ENCODE data around the gene MYO10.

MYO10 gene

DNA sequence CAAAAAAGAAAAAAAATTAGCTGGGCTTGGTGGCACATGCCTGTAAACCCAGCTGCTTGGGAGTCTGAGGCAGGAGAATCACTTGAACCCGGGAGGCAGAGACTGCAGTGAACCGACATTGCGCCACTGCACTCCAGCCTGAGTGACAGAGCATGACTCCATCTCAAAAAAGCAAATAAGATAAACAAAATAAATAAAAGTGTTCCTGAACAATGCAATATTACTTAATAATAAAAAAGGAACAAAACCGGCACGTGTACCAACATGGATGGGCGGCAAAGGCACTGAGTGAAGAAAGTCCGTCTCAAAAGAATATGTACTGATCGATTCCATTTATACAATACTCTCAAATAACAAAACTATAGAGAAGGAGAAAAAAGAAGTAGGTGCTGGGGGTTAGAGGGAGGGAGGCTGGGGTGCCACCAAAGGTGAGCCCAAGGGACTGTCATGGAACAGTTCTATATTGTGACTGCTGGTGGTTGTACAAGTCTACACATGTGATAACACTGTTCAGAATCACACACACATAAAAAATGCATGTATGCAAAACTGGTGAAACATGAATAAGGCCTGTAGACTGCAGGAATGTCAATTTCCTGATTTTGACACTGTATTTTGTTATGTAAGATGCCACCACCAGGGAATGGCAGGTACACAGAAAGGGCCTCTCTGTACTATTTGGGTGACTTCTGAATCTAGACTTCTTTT is 15.8 kb downstream of the MYO10 start (continued):
- TF ChIP-seq, protein P1, sequence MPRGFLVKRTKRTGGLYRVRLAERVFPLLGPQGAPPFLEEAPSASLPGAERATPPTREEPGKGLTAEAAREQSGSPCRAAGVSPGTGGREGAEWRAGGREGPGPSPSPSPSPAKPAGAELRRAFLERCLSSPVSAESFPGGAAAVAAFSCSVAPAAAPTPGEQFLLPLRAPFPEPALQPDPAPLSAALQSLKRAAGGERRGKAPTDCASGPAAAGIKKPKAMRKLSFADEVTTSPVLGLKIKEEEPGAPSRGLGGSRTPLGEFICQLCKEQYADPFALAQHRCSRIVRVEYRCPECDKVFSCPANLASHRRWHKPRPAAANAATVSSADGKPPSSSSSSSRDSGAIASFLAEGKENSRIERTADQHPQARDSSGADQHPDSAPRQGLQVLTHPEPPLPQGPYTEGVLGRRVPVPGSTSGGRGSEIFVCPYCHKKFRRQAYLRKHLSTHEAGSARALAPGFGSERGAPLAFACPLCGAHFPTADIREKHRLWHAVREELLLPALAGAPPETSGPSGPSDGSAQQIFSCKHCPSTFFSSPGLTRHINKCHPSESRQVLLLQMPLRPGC (tag by site-specific recombination; IDR thresholded peaks at IDR 0.05) = no peak
- TF ChIP-seq, protein P2, sequence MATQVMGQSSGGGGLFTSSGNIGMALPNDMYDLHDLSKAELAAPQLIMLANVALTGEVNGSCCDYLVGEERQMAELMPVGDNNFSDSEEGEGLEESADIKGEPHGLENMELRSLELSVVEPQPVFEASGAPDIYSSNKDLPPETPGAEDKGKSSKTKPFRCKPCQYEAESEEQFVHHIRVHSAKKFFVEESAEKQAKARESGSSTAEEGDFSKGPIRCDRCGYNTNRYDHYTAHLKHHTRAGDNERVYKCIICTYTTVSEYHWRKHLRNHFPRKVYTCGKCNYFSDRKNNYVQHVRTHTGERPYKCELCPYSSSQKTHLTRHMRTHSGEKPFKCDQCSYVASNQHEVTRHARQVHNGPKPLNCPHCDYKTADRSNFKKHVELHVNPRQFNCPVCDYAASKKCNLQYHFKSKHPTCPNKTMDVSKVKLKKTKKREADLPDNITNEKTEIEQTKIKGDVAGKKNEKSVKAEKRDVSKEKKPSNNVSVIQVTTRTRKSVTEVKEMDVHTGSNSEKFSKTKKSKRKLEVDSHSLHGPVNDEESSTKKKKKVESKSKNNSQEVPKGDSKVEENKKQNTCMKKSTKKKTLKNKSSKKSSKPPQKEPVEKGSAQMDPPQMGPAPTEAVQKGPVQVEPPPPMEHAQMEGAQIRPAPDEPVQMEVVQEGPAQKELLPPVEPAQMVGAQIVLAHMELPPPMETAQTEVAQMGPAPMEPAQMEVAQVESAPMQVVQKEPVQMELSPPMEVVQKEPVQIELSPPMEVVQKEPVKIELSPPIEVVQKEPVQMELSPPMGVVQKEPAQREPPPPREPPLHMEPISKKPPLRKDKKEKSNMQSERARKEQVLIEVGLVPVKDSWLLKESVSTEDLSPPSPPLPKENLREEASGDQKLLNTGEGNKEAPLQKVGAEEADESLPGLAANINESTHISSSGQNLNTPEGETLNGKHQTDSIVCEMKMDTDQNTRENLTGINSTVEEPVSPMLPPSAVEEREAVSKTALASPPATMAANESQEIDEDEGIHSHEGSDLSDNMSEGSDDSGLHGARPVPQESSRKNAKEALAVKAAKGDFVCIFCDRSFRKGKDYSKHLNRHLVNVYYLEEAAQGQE (tag by site-specific recombination; IDR thresholded peaks at IDR 0.05) = no peak
- TF ChIP-seq HOXC10 (CRISPR knock-in tag; IDR thresholded peaks at IDR 0.05) = no peak

DNA sequence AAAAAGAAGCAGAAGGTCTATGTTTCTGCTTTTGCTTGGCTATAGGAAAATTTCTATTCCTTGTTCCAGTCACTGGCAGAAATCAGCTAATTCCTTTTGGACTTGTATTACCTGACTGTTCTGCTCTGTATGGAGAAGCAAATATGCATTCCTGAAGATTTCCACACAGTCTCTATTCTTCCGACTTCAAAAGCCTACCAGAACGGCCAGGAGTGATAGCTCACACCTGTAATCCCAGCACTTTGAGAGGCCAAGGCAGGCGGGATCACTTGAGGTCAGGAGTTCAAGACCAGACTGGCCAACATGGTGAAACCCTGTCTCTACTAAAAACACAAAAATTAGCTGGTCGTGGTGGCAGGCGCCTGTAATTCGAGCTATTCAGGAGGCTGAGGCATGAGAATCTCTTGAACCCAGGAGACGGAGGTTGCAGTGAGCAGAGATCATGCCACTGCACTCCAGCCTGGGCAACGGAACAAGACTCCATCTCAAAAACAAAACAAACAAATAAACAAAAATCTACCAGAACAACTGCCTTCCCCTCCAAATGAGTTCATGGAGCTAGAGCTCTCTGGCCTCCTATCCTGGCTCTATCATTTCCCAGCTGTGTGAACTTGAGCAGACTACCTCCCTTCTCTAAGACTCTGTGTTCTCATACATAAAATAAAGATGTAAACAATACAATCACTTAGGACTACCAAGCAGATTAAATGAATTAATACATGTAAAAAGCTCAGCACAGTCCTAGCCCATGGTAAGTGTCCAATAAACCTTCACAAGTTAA is 17.0 kb downstream of the MYO10 start:
- Histone ChIP-seq H3K27ac (ENCODE audit: extremely low read depth, low read depth, low read length) (no peak overlapping the region), H3K4me1 (ENCODE audit: control insufficient read depth, insufficient read depth, low read length) (peaks cover 16% of the 10 kb centered on the region), H3K36me3 (ENCODE audit: control insufficient read depth in 2 of 2, insufficient read depth in 1 of 2, low read length in 2 of 2) (no peaks in the 10 kb centered on the region; a peak in 1 of 3 replicates), H3K9me3 (ENCODE audit: control insufficient read depth, insufficient read depth, low read depth, low read length) (no peaks in the 10 kb centered on the region), H3K4me3 (ENCODE audit: low read depth, low read length) (no peak overlapping the region)
- CTCF ChIA-PET = interaction anchor here (1.6 kb wide), 1 partner anchor 11 kb away, joined by 5 read pairs; no protein-coding TSS in a partner anchor
- POLR2A ChIA-PET = no interaction called here
- TF ChIP-seq ZNF621 (tag by site-specific recombination; IDR thresholded peaks at IDR 0.05) = no peak
- TF ChIP-seq, protein P3, sequence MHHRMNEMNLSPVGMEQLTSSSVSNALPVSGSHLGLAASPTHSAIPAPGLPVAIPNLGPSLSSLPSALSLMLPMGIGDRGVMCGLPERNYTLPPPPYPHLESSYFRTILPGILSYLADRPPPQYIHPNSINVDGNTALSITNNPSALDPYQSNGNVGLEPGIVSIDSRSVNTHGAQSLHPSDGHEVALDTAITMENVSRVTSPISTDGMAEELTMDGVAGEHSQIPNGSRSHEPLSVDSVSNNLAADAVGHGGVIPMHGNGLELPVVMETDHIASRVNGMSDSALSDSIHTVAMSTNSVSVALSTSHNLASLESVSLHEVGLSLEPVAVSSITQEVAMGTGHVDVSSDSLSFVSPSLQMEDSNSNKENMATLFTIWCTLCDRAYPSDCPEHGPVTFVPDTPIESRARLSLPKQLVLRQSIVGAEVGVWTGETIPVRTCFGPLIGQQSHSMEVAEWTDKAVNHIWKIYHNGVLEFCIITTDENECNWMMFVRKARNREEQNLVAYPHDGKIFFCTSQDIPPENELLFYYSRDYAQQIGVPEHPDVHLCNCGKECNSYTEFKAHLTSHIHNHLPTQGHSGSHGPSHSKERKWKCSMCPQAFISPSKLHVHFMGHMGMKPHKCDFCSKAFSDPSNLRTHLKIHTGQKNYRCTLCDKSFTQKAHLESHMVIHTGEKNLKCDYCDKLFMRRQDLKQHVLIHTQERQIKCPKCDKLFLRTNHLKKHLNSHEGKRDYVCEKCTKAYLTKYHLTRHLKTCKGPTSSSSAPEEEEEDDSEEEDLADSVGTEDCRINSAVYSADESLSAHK (tag by site-specific recombination; IDR thresholded peaks at IDR 0.05) = no peak
- TF ChIP-seq, protein P4, sequence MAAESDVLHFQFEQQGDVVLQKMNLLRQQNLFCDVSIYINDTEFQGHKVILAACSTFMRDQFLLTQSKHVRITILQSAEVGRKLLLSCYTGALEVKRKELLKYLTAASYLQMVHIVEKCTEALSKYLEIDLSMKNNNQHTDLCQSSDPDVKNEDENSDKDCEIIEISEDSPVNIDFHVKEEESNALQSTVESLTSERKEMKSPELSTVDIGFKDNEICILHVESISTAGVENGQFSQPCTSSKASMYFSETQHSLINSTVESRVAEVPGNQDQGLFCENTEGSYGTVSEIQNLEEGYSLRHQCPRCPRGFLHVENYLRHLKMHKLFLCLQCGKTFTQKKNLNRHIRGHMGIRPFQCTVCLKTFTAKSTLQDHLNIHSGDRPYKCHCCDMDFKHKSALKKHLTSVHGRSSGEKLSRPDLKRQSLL (tag by site-specific recombination; IDR thresholded peaks at IDR 0.05) = peak; percentile 97
- TF ChIP-seq ZNF324 (tag by site-specific recombination; IDR thresholded peaks at IDR 0.05) = no peak

DNA sequence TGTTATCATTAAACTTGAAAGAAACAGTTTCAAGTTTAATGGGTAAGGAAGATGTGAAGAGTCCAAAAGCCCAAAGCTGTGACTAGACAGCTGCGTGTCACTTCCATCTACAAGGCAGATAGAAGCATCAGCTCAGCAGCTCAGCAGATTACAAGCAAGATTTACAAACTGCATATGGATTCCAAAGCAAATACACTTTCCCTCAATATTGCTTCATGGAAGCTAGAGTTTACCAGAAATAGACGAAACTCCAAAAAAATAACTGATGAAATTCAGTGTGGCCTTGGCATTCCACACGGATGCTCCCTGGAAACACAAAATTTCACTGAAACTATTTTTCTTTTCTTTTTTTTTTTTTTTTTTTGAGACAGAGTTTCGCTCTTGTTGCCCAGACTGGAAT is 17.9 kb downstream of the MYO10 start:
- H3K4me3 ChIP-seq (ENCODE audit: low read depth, low read length) = no peak overlapping the region
- peaks cover 22% of the 10 kb centered on the region for H3K4me1 ChIP-seq (ENCODE audit: control insufficient read depth, insufficient read depth, low read length)
- CTCF ChIA-PET = interaction anchor here (0.6 kb wide), 1 partner anchor 246 kb away, joined by 5 read pairs; no protein-coding TSS in a partner anchor
- H3K27ac ChIP-seq (ENCODE audit: extremely low read depth, low read depth, low read length) = no peak overlapping the region
- POLR2A ChIA-PET = no interaction called here
- no peaks in the 10 kb centered on the region for H3K9me3 ChIP-seq (ENCODE audit: control insufficient read depth, insufficient read depth, low read depth, low read length)
- H3K36me3 ChIP-seq (ENCODE audit: control insufficient read depth in 2 of 2, insufficient read depth in 1 of 2, low read length in 2 of 2) = no peaks in the 10 kb centered on the region; a peak in 1 of 3 replicates
- TF ChIP-seq ZNF544 (tag by site-specific recombination; IDR thresholded peaks at IDR 0.05) (no peak), ZNF133 (tag by site-specific recombination; IDR thresholded peaks at IDR 0.05) (no peak), ZNF16 (tag by site-specific recombination; IDR thresholded peaks at IDR 0.05; ENCODE audit: low read depth) (no peak), SP2 (tag by site-specific recombination; IDR thresholded peaks at IDR 0.05) (no peak), ZNF184 (tag by site-specific recombination; IDR thresholded peaks at IDR 0.05) (no peak), ZNF560 (tag by site-specific recombination; IDR thresholded peaks at IDR 0.05; ENCODE audit: borderline replicate concordance) (no peak), OVOL3 (tag by site-specific recombination; IDR thresholded peaks at IDR 0.05) (no peak), ZNF747 (tag by site-specific recombination; IDR thresholded peaks at IDR 0.05) (no peak), ZEB2 (tag by site-specific recombination; IDR thresholded peaks at IDR 0.05) (no peak), ZNF214 (tag by site-specific recombination; IDR thresholded peaks at IDR 0.05; ENCODE audit: borderline replicate concordance) (no peak), ZNF121 (tag by site-specific recombination; IDR thresholded peaks at IDR 0.05) (no peak)
- TF ChIP-seq, protein P5, sequence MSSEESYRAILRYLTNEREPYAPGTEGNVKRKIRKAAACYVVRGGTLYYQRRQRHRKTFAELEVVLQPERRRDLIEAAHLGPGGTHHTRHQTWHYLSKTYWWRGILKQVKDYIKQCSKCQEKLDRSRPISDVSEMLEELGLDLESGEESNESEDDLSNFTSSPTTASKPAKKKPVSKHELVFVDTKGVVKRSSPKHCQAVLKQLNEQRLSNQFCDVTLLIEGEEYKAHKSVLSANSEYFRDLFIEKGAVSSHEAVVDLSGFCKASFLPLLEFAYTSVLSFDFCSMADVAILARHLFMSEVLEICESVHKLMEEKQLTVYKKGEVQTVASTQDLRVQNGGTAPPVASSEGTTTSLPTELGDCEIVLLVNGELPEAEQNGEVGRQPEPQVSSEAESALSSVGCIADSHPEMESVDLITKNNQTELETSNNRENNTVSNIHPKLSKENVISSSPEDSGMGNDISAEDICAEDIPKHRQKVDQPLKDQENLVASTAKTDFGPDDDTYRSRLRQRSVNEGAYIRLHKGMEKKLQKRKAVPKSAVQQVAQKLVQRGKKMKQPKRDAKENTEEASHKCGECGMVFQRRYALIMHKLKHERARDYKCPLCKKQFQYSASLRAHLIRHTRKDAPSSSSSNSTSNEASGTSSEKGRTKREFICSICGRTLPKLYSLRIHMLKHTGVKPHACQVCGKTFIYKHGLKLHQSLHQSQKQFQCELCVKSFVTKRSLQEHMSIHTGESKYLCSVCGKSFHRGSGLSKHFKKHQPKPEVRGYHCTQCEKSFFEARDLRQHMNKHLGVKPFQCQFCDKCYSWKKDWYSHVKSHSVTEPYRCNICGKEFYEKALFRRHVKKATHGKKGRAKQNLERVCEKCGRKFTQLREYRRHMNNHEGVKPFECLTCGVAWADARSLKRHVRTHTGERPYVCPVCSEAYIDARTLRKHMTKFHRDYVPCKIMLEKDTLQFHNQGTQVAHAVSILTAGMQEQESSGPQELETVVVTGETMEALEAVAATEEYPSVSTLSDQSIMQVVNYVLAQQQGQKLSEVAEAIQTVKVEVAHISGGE (tag by site-specific recombination; conservative IDR thresholded peaks at IDR 0.05; ENCODE audit: low read depth) = no peak
